Ishikawa (cell line): ENCODE data around the gene TPD52L1.
A peak's percentile ranks its signal among the peaks of the same experiment; 100 is the strongest.

Source experiments
- CEBPB ChIP-seq: IDR thresholded peaks from 2 replicates; pipeline ENCODE4 v1.6.1; 2012
- CREB1 ChIP-seq: IDR thresholded peaks from 2 replicates; pipeline ENCODE4 v1.6.1; 2012; ENCODE audit warnings: low read depth
- EGR1 ChIP-seq: IDR thresholded peaks from 2 replicates; pipeline ENCODE4 v1.6.1; 2012
- EP300 ChIP-seq: IDR thresholded peaks from 2 replicates; pipeline ENCODE4 v1.6.1; 2012; ENCODE audit warnings: borderline replicate concordance
- FOXM1 ChIP-seq: IDR thresholded peaks from 2 replicates; pipeline ENCODE4 v1.6.1; 2012; ENCODE audit warnings: low read depth, borderline replicate concordance
- MAX ChIP-seq: IDR thresholded peaks from 2 replicates; pipeline ENCODE4 v1.6.1; 2012
- NFIC ChIP-seq: IDR thresholded peaks from 2 replicates; pipeline ENCODE4 v1.6.1; 2012
- RAD21 ChIP-seq: IDR thresholded peaks from 2 replicates; pipeline ENCODE4 v1.6.1; 2012; ENCODE audit warnings: low read depth
- REST ChIP-seq: IDR thresholded peaks from 2 replicates; pipeline ENCODE4 v1.6.1; 2012; ENCODE audit warnings: low read depth, mild to moderate bottlenecking
- TAF1 ChIP-seq: IDR thresholded peaks from 2 replicates; pipeline ENCODE4 v1.6.1; 2012; ENCODE audit warnings: low read depth, mild to moderate bottlenecking
- TCF12 ChIP-seq: IDR thresholded peaks from 2 replicates; pipeline ENCODE4 v1.6.1; 2012; ENCODE audit warnings: low read depth
- TEAD4 ChIP-seq: IDR thresholded peaks from 2 replicates; pipeline ENCODE4 v1.6.1; 2012
- USF1 ChIP-seq: IDR thresholded peaks from 2 replicates; pipeline ENCODE4 v1.6.1; 2012
- YY1 ChIP-seq: IDR thresholded peaks from 2 replicates; pipeline ENCODE4 v1.6.1; 2012; ENCODE audit warnings: low read depth
- ZBTB7A ChIP-seq: IDR thresholded peaks from 2 replicates; pipeline ENCODE4 v1.6.1; 2012; ENCODE audit warnings: low read depth

Gene TPD52L1

GRCh38 chr6:125245109-125245508 lies 91.5 kb downstream of the TPD52L1 start:
- TF ChIP-seq TCF12 (no peak), TAF1 (no peak), CREB1 (no peak), REST (no peak), CEBPB (no peak), ZBTB7A (no peak), EGR1 (no peak), YY1 (no peak), FOXM1 (no peak), USF1 (no peak), MAX (no peak; the same call in 1 of the 2 replicates), NFIC (no peak), TEAD4 (no peak), EP300 (no peak), RAD21 (no peak)

GRCh38 chr6:125245523-125246264 lies 92.1 kb downstream of the TPD52L1 start:
- peak; percentile 17; the same call in 1 of the 2 replicates for TF ChIP-seq FOXM1
- TF ChIP-seq RAD21, result no peak
- TF ChIP-seq TEAD4, result peak; percentile 44; the same call in 1 of the 2 replicates
- peak; percentile 40; the same call in 1 of the 2 replicates for TF ChIP-seq TCF12
- TF ChIP-seq EGR1, result peak; percentile 78
- TF ChIP-seq YY1, result peak; percentile 50

DNA sequence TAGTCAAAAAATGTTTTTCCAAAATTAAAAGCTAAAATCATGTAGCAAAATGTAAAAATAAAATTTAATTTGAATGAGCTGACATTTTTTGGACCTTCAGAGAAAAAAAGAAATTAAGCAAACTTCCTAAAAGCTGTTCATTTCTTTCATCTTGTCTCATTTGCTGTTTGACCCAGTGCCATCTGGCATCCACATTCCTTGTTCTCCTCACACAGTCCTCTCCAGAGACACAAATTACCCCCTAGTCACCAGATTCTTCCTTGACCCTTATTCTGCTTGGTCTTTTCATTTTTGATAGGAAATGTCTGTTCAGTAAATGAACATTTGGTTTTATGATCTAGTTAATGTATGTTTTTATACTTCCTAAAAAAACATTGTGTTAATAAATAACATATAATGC lies 93.0 kb downstream of the TPD52L1 start:
- TF ChIP-seq TAF1, result no peak
- TF ChIP-seq MAX, result no peak
- no peak for TF ChIP-seq EGR1

- TF ChIP-seq RAD21 (no peak), ZBTB7A (no peak), USF1 (no peak), TCF12 (no peak), CREB1 (no peak), NFIC (no peak), EGR1 (no peak)
These were observed 94.6 kb downstream of the TPD52L1 start for GRCh38 chr6:125248136-125248535.

- TF ChIP-seq FOXM1 (no peak), EP300 (no peak), REST (no peak), CREB1 (no peak), CEBPB (no peak), TCF12 (no peak), TAF1 (no peak), MAX (no peak), YY1 (no peak), NFIC (no peak), TEAD4 (no peak), USF1 (no peak), ZBTB7A (no peak), RAD21 (no peak), EGR1 (no peak)
These were observed 96.9 kb downstream of the TPD52L1 start for GRCh38 chr6:125250511-125250910.
